Measurements from ENCODE around the gene FLNB. TPM values are rescaled to one million over a fixed set of nuclear protein-coding genes. Genes with fewer than 3 reads are reported as not detected.

The FLNB gene
- total RNA-seq, 4 donors from 2014 or later: 82.5 to 192 (median 145) TPM

DNA sequence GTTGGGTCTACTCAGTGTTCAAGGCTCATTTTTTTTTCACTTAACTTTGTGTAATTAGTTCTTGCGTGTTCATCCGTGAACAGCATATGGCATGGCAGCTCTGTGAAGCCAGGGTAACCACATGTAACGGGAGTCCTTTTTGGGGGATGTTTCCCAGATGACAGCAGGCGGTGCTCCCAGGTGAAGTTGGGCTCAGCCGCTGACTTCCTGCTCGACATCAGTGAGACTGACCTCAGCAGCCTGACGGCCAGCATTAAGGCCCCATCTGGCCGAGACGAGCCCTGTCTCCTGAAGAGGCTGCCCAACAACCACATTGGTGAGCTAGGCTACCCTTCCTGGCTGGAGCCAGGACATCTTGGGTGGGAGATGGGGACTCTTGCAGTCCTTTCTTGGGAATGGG, 139.8 kb downstream of the FLNB start:
- TF ChIP-seq, protein P1, sequence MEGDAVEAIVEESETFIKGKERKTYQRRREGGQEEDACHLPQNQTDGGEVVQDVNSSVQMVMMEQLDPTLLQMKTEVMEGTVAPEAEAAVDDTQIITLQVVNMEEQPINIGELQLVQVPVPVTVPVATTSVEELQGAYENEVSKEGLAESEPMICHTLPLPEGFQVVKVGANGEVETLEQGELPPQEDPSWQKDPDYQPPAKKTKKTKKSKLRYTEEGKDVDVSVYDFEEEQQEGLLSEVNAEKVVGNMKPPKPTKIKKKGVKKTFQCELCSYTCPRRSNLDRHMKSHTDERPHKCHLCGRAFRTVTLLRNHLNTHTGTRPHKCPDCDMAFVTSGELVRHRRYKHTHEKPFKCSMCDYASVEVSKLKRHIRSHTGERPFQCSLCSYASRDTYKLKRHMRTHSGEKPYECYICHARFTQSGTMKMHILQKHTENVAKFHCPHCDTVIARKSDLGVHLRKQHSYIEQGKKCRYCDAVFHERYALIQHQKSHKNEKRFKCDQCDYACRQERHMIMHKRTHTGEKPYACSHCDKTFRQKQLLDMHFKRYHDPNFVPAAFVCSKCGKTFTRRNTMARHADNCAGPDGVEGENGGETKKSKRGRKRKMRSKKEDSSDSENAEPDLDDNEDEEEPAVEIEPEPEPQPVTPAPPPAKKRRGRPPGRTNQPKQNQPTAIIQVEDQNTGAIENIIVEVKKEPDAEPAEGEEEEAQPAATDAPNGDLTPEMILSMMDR (IDR thresholded peaks at IDR 0.05): no peak
- DNase-seq (ENCODE audit: low spot score): no peak
- no peak for ATAC-seq (ENCODE audit: low FRiP score)

DNA sequence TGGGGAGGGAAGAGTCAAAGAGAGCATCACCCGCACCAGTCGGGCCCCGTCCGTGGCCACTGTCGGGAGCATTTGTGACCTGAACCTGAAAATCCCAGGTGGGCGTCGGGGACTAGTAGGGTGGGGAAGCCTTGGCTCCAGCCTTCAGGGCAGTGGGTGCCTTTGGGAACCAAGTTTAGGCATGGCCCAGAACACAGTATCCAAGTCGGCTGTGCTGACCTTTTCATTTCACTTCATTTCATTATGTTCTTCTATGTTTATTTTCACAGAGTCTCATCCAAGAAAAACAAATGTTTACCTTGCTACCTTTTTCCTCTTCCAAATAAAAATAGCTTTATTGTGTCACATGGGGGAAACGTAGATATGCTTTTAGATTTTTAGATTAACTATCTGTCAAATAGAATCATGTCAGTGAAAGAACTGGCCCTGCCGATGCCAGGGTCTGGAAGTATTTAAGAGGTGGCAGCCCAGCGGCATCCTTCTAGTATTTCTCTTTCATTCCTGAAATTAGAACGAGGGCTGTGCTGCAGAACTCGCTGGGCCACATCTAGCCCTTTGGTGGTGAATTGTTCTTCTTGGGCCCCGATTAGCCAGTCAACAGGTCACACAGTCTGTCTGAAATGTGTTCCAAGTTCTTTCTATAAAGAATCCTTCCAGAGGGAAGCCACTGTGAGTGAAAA, 142.0 kb downstream of the FLNB start:
- TF ChIP-seq, protein P1 (IDR thresholded peaks at IDR 0.05): no peak
- DNase-seq (ENCODE audit: low spot score): no peak
- ATAC-seq (ENCODE audit: low FRiP score): no peak

DNA sequence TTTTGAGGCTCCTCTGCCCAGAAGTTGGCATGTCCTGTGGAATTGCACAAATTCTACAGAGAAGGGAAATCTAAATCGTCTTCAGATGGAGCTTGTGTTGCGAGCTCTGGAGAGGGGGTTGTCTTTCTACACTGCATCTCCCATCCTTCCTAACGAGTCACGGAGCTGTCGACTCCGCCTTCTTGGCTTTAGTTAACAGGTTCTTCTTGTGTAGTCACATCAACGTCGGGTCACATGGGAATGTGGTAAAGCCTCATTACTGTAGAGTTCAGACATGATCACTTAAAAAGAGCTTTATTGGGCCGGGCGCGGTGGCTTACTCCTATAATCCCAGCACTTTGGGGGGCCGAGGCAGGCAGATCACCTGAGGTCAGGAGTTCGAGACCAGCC, 142.6 kb downstream of the FLNB start:
- TF ChIP-seq, protein P1 (IDR thresholded peaks at IDR 0.05): no peak
- ATAC-seq (ENCODE audit: low FRiP score) (no peak), DNase-seq (ENCODE audit: low spot score) (no peak)

DNA sequence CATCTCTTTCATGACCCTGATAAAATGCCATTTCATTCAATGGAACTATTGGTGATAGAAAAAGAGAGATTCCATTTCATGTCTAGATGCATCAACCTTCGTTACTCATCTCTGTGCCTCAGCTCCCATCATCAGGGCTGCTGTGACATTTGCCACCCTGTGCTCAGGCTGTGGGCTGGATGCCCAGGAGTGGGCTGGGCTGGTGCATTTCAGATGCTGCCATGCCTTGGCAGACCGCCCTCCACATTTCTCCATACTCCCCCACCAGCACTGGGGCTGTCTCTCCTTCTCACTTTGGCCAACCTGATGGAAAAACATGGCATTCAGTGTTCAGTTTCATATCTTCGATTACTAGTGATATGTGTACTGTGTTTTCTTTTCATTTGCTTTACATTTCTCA, 143.4 kb downstream of the FLNB start:
- ATAC-seq (ENCODE audit: low FRiP score) (no peak), DNase-seq (ENCODE audit: low spot score) (no peak)
- TF ChIP-seq, protein P1 (IDR thresholded peaks at IDR 0.05): no peak

DNA sequence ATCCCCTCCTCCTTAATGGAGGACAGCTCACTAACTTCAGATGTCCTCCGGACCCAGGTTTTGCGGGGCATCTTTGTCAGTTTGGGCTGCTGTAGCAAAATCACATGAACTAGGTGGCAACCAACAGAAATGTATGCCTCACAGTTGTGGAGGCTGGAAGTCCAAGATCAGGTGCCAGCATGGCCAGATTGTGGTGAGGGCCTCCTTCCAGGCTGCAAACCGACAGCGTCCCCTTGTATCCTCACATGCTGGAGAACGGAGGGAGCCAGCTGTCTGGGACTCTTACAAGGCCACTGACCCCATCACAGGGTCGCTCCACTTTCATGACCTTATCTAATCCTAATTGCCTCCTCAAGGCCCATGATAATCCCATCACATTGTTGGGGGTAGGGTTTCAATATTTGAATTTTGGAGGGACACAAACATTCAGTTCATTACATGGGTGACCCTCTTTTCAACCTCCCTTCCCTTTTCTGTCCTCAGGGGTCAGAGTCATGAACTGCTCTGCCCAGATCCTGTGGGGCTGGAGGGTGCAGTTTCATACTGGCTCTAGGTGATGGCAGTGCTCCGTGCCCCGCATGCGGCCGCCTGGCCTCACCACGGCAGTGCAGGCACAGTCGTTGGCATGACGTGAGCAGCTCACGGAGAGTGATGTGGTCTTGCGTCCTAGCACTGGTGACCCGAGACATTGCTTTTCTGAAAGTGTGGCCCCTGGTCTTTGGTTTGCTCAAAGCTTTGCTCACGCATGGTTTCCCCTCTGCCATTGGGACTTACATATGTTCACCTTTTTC, 144.2 kb downstream of the FLNB start:
- DNase-seq (ENCODE audit: low spot score) (no peak), ATAC-seq (ENCODE audit: low FRiP score) (no peak)

DNA sequence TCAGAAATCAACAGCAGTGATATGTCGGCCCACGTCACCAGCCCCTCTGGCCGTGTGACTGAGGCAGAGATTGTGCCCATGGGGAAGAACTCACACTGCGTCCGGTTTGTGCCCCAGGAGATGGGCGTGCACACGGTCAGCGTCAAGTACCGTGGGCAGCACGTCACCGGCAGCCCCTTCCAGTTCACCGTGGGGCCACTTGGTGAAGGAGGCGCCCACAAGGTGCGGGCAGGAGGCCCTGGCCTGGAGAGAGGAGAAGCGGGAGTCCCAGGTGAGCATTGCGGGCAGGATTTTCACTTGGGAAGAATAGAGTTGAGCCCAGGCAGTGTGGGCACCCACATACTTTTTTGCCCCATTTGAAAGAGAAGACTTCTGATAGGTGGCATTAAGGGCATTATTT, 145.1 kb downstream of the FLNB start:
- TF ChIP-seq, protein P1 (IDR thresholded peaks at IDR 0.05): no peak
- ATAC-seq (ENCODE audit: low FRiP score) (no peak), DNase-seq (ENCODE audit: low spot score) (no peak)

More for the DNA sequence above, 144.2 kb downstream of the FLNB start:
- TF ChIP-seq, protein P1 (IDR thresholded peaks at IDR 0.05): no peak

Measured in omental fat pad (tissue), 4 donors.